HepG2 (cell line): ENCODE measurements around the gene CFAP119. TPM values are rescaled to one million over a fixed set of nuclear protein-coding genes. Genes with fewer than 3 reads are reported as not detected.
A peak's percentile ranks its signal among the peaks of the same experiment; 100 is the strongest.

Experiments
- ATAC-seq: fragments of 200-7000 bp; cut with Tn5 transposase; 3 replicates; pipeline ENCODE4 v1.9.1; 2020; ENCODE audit warnings: mild to moderate bottlenecking, moderate library complexity
- BruUV-seq: library from RNA; stranded (reverse); fragments of 400-500 nt; replicated peaks from 2 replicates; lab custom pipeline; 2021; lab: Mats Ljungman, UMichigan
- CTCF ChIA-PET: fragments of 300-600 bp; formaldehyde crosslinking; extraction: SDS; loops from one replicate; lab custom pipeline; 2021; ENCODE audit warnings: low total read pairs, inconsistent platforms, low intra/inter-chr PET ratio; lab: Yijun Ruan, JAX
- POLR2A ChIA-PET: fragments of 350-600 bp; sonication (Branson Sonifier 250); formaldehyde crosslinking; loops from one replicate; lab custom pipeline; 2020; ENCODE audit warnings: antibody characterized with exemption, inconsistent platforms; lab: Yijun Ruan, JAX
- DNase-seq: peaks from one replicate; pipeline ENCODE4 v3.0.0-alpha.2; 2015; ENCODE audit warnings: low spot score
- FAIRE-seq: peaks from 3 replicates; lab custom pipeline; 2011; peaks lifted over from hg19 to GRCh38; lab: Jason Lieb, UNC
- H2AFZ ChIP-seq: one replicate; pipeline ENCODE4 v1.6.1; 2011; ENCODE audit warnings: low read length, inconsistent platforms
- H3K27ac ChIP-seq: fragments of 300-600 bp; 3 replicates; pipeline ENCODE4 v1.8.0; 2011; ENCODE audit warnings: mixed run types, mild to moderate bottlenecking, mixed read lengths, low read length, inconsistent platforms; ENCODE audit not compliant: insufficient read depth; ENCODE audit errors: extremely low read length
- H3K27me3 ChIP-seq, 2 experiments: fragments of 200-600 bp in 1 of 2; 2 replicates in 1 of 2; 3 replicates in 1 of 2; pipeline versions ENCODE4 v1.6.0 to v1.8.0; 2011; ENCODE audit warnings: low read length in 2 of 2, mild to moderate bottlenecking in 2 of 2, moderate library complexity in 2 of 2, inconsistent platforms in 1 of 2; ENCODE audit not compliant: insufficient read depth in 2 of 2, control insufficient read depth in 1 of 2
- H3K36me3 ChIP-seq, 2 experiments: fragments of 200-600 bp in 1 of 2; replicated peaks in 1 of 2; 2 replicates in 1 of 2; 3 replicates in 1 of 2; pipeline versions ENCODE4 v1.5.1 to v1.8.0; 2011; ENCODE audit warnings: low read length in 2 of 2, inconsistent platforms in 1 of 2; ENCODE audit not compliant: insufficient read depth in 2 of 2, control insufficient read depth in 1 of 2
- H3K4me1 ChIP-seq: 2 replicates; pipeline ENCODE4 v1.5.1; 2012; ENCODE audit warnings: low read length, inconsistent platforms; ENCODE audit not compliant: insufficient read depth
- H3K4me2 ChIP-seq: 2 replicates; pipeline ENCODE4 v1.6.0; 2011; ENCODE audit warnings: low read depth, low read length, inconsistent platforms
- H3K4me3 ChIP-seq, 3 experiments: fragments of 200-600 bp in 1 of 3; sonication (generic), shearing (Covaris generic) in 1 of 3; replicated peaks in 1 of 3; 2 replicates each; pipeline ENCODE4 v1.5.1; 2011 to 2016; ENCODE audit warnings: low read length in 3 of 3, inconsistent platforms in 2 of 3, low read depth in 2 of 3, mild to moderate bottlenecking in 2 of 3, control low read depth in 1 of 3, mixed read lengths in 1 of 3; ENCODE audit not compliant: insufficient read depth in 1 of 3
- H3K79me2 ChIP-seq: one replicate; pipeline ENCODE4 v1.6.1; 2011; ENCODE audit warnings: low read length, inconsistent platforms; ENCODE audit not compliant: insufficient read depth
- H3K9ac ChIP-seq: 2 replicates; pipeline ENCODE4 v1.6.0; 2011; ENCODE audit warnings: mild to moderate bottlenecking, low read depth, low read length, inconsistent platforms; ENCODE audit not compliant: insufficient read depth
- H3K9me3 ChIP-seq: 2 replicates; pipeline ENCODE4 v1.5.1; 2012; ENCODE audit warnings: mild to moderate bottlenecking, low read length
- H4K20me1 ChIP-seq: 2 replicates; pipeline ENCODE4 v1.6.0; 2011; ENCODE audit warnings: inconsistent platforms, mild to moderate bottlenecking, low read length, moderate library complexity; ENCODE audit not compliant: insufficient read depth
- ETV6 ChIP-seq: sonication (generic); formaldehyde crosslinking; conservative IDR thresholded peaks from 2 replicates; pipeline ENCODE4 v1.4.0; 2020; ENCODE audit warnings: missing genetic modification reagents
- GFI1 ChIP-seq: sonication (generic); formaldehyde crosslinking; IDR thresholded peaks from 2 replicates; pipeline ENCODE4 v1.5.0; 2020; ENCODE audit warnings: missing genetic modification reagents, mild to moderate bottlenecking, borderline replicate concordance
- HNRNPLL ChIP-seq: fragments of 200-400 bp; formaldehyde crosslinking; IDR thresholded peaks from 2 replicates; pipeline ENCODE4 v1.6.1; 2017; ENCODE audit warnings: mild to moderate bottlenecking, low read depth, low read length; ENCODE audit not compliant: poor library complexity, severe bottlenecking
- KLF6 ChIP-seq: IDR thresholded peaks from 2 replicates; pipeline ENCODE4 v1.8.0; 2016; ENCODE audit warnings: missing biosample characterization, missing genetic modification reagents
- POLR2A ChIP-seq, 2 experiments: IDR thresholded peaks; 2 replicates each; pipeline ENCODE4 v1.6.1; 2011; ENCODE audit warnings: low read depth in 2 of 2, low read length in 2 of 2, mild to moderate bottlenecking in 1 of 2, moderate library complexity in 1 of 2; ENCODE audit not compliant: insufficient read depth in 1 of 2
- SRSF1 ChIP-seq: fragments of 200-400 bp; formaldehyde crosslinking; optimal IDR thresholded peaks from 2 replicates; pipeline ENCODE3; 2017; ENCODE audit warnings: mild to moderate bottlenecking, low read depth, low read length, moderate library complexity
- SSRP1 ChIP-seq: IDR thresholded peaks from 2 replicates; pipeline ENCODE4 v1.6.1; 2016; ENCODE audit warnings: control low read depth
- U2AF1 ChIP-seq: fragments of 200-400 bp; formaldehyde crosslinking; optimal IDR thresholded peaks from 2 replicates; pipeline ENCODE3; 2017; ENCODE audit warnings: mild to moderate bottlenecking, low read depth, low read length
- ZBTB21 ChIP-seq: sonication (generic); formaldehyde crosslinking; IDR thresholded peaks from 2 replicates; pipeline ENCODE4 v1.4.0; 2020; ENCODE audit warnings: missing genetic modification reagents
- ZNF251 ChIP-seq: sonication (generic); formaldehyde crosslinking; IDR thresholded peaks from 2 replicates; pipeline ENCODE4 v1.9.0; 2021; ENCODE audit warnings: mild to moderate bottlenecking, missing genetic modification reagents
- ZNF33A ChIP-seq: sonication (generic); formaldehyde crosslinking; IDR thresholded peaks from 2 replicates; pipeline ENCODE4 v1.5.1; 2020; ENCODE audit warnings: missing genetic modification reagents, mild to moderate bottlenecking, moderate library complexity, borderline replicate concordance
- ZNF430 ChIP-seq: sonication (generic); formaldehyde crosslinking; IDR thresholded peaks from 2 replicates; pipeline ENCODE4 v1.9.0; 2021; ENCODE audit warnings: mild to moderate bottlenecking, missing genetic modification reagents
- ZNF629 ChIP-seq: sonication (generic); formaldehyde crosslinking; conservative IDR thresholded peaks from 2 replicates; pipeline ENCODE4 v1.5.0; 2020; ENCODE audit warnings: missing genetic modification reagents
- WGBS: methylation state at CpG from one replicate; pipeline ENCODE4 v1.1.6; 2017; ENCODE audit warnings: low lambda C conversion rate; 5-methylcytosine and 5-hydroxymethylcytosine counted together
- in situ Hi-C: cut with HindIII; loops from 2 replicates; pipeline ENCODE4 v1.10.0; 2017; ENCODE audit warnings: low pct_unique_long_range_greater_than_20kb; ENCODE audit not compliant: extremely low pct_ligation_motif_present
- intact Hi-C: fragments of 100-400 bp; cut with micrococcal nuclease; formaldehyde crosslinking; loops from one replicate; pipeline ENCODE4 v1.10.0; 2022; ENCODE audit not compliant: unreplicated experiment
- polyA plus RNA-seq, 8 experiments: library from polyadenylated mRNA; depleted of rRNA in 3 of 8; stranded (reverse) in 7 of 8; unstranded in 1 of 8; fragments of >200 nt; fragmentation: Illumina TruSeq in 4 of 8; extraction: Trizol in 4 of 8; gene quantifications; 2 replicates each; pipeline versions ENCODE4 v1.2.1 to v1.2.3, GENCODE V29; 2011 to 2016; ENCODE audit warnings: low read depth in 4 of 8, missing spikeins in 1 of 8, mixed read lengths in 1 of 8; ENCODE audit not compliant: insufficient read depth in 1 of 8
- total RNA-seq, 5 experiments: library from RNA; depleted of rRNA; stranded (reverse); fragments of >200 nt; fragmentation: Illumina TruSeq; extraction: Trizol; gene quantifications; 2 replicates each; pipeline ENCODE4 v1.2.3, GENCODE V29; 2016; ENCODE audit warnings: low read depth in 1 of 5
- TF ChIP-seq, protein P1 (sequence below): sonication (generic); formaldehyde crosslinking; IDR thresholded peaks from 2 replicates; pipeline ENCODE4 v1.4.0; 2020; ENCODE audit warnings: low read depth, mild to moderate bottlenecking, missing genetic modification reagents
- TF ChIP-seq, protein P2 (sequence below): IDR thresholded peaks from 2 replicates; pipeline ENCODE4 v1.6.1; 2018; ENCODE audit warnings: missing genetic modification reagents, mild to moderate bottlenecking, missing compliant biosample characterization
- TF ChIP-seq, protein P3 (sequence below): sonication (generic); formaldehyde crosslinking; IDR thresholded peaks from 2 replicates; pipeline ENCODE4 v1.5.0; 2020; ENCODE audit warnings: missing genetic modification reagents, mild to moderate bottlenecking, borderline replicate concordance
- TF ChIP-seq, protein P4 (sequence below): sonication (generic); formaldehyde crosslinking; IDR thresholded peaks from 2 replicates; pipeline ENCODE4 v1.9.0; 2022; ENCODE audit warnings: low read depth, missing genetic modification reagents

Gene CFAP119
- total and polyA plus RNA-seq, 2 of the 13 experiments (the other 11 are each of a cell fraction or from before 2014, with no cell fraction given): 6.4 TPM

DNA sequence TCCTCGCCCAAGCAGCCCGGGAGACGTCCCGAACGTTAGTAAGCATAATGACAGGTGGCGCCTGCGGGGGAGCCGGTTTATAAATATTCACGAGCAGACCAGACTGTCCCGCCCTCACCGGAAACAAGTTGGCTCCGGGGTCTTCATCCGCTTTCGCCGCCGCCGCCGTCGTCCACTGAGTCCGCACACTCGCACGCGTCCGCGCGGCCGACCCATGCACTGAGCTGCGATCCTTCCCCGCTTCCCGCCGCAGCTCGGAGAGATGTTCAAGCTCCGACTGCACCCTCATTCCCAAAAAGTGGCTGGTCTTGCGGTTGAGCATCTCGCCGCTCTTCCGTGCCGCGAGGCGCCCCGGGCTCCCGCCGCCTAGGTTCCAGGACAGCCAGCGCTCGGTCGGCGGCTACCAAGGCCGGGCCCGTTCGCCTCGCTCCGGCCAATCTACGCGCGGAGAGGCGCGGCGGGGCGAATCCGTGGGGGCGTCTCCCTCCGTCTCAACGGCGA lies 385 bp downstream of the CFAP119 start (continued):
- TF ChIP-seq, protein P1, sequence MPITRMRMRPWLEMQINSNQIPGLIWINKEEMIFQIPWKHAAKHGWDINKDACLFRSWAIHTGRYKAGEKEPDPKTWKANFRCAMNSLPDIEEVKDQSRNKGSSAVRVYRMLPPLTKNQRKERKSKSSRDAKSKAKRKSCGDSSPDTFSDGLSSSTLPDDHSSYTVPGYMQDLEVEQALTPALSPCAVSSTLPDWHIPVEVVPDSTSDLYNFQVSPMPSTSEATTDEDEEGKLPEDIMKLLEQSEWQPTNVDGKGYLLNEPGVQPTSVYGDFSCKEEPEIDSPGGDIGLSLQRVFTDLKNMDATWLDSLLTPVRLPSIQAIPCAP (CRISPR knock-in tag): no peak
- TF ChIP-seq HNRNPLL: no peak
- peak; percentile 34; the same call in 1 of the 2 replicates for TF ChIP-seq GFI1
- TF ChIP-seq, protein P2, sequence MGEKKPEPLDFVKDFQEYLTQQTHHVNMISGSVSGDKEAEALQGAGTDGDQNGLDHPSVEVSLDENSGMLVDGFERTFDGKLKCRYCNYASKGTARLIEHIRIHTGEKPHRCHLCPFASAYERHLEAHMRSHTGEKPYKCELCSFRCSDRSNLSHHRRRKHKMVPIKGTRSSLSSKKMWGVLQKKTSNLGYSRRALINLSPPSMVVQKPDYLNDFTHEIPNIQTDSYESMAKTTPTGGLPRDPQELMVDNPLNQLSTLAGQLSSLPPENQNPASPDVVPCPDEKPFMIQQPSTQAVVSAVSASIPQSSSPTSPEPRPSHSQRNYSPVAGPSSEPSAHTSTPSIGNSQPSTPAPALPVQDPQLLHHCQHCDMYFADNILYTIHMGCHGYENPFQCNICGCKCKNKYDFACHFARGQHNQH (CRISPR knock-in tag): no peak
- TF ChIP-seq SRSF1: peak; percentile 48

DNA sequence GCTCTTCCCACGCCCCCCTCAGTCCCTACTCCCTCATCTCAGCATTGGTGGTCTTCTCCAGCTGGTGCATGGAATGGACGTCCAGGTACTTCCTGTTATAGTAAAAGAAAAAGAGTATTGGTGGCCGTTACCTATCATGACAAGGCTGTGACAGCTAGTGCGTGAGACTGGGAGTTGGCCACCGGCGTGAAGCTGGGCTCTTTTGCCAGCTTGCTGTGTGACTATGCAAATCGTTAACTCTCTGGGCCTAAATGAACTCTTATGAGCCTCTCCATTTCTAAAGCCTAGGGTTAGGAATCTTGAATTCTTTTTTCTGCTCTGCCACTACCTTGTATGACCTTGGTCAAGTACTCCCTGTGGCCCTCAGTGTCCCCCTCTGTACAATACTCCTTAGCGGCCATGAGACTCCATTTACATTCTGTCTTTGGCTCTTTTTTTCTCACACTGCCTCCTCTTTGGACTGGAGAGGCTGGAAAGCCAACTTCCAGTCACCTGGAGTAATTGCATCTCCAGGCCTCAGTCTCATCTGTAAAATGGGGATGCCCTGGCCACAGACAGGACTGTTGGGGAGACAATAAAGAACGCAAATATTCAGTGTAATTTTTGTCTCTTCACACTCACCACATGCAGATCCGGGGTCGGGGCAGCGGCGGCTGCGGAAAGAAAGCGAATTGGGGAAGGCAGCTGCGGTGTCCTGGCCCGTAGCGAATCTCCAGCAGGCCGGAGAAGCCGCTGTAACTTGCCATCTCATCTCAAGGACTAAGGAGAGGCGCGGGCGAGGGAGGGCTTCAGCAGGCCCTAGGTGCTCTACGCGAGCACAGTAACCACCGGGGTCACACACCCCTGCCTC lies 1.1 kb downstream of the CFAP119 start:
- Histone ChIP-seq H3K4me3 (peak overlapping the region; percentile 74 to 91 (median 80)), H3K27ac (no peak overlapping the region), H3K9ac (peak overlapping the region; percentile 69), H3K4me1 (peaks cover 29% of the 10 kb centered on the region), H3K9me3 (no peaks in the 10 kb centered on the region), H3K4me2 (peak overlapping the region; percentile 97), H2AFZ (no peak overlapping the region), H3K27me3 (no peaks in the 10 kb centered on the region; a peak in 1 of 5 replicates), H3K79me2 (peaks cover 19% of the 10 kb centered on the region), H3K36me3 (peaks cover 19 to 38% of the 10 kb centered on the region in 2 experiments), H4K20me1 (no peaks in the 10 kb centered on the region)
- in situ Hi-C loops: no loop called here
- DNase-seq: no peak
- ChIA-PET CTCF (no interaction called here), POLR2A (interaction anchor here (1.2 to 1.8 kb wide), 2 partner anchors 13 to 14 kb away, joined by 5 to 8 read pairs; partner anchors contain the start of gene PHKG2)
- intact Hi-C loops: no loop called here
- TSS peak; percentile 56 for BruUV-seq
- 36% methylated on average over 26 of the region's 26 CpGs for WGBS
- no peak for ATAC-seq
- TF ChIP-seq ZNF251: 0 out of 2 replicates have a peak, but pooled peaks have one; percentile 50
- 0 out of 2 replicates have a peak, but pooled peaks have one; percentile 6 for TF ChIP-seq ETV6 (CRISPR knock-in tag)
- no peak for TF ChIP-seq ZNF33A (CRISPR knock-in tag)
- TF ChIP-seq ZNF430: peak; percentile 15; the same call in 1 of the 2 replicates
- TF ChIP-seq, protein P3, sequence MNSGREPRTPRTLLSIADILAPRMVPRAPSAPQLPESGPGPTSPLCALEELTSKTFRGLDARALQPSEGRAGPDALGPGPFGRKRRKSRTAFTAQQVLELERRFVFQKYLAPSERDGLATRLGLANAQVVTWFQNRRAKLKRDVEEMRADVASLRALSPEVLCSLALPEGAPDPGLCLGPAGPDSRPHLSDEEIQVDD (CRISPR knock-in tag): no peak
- TF ChIP-seq, protein P4, sequence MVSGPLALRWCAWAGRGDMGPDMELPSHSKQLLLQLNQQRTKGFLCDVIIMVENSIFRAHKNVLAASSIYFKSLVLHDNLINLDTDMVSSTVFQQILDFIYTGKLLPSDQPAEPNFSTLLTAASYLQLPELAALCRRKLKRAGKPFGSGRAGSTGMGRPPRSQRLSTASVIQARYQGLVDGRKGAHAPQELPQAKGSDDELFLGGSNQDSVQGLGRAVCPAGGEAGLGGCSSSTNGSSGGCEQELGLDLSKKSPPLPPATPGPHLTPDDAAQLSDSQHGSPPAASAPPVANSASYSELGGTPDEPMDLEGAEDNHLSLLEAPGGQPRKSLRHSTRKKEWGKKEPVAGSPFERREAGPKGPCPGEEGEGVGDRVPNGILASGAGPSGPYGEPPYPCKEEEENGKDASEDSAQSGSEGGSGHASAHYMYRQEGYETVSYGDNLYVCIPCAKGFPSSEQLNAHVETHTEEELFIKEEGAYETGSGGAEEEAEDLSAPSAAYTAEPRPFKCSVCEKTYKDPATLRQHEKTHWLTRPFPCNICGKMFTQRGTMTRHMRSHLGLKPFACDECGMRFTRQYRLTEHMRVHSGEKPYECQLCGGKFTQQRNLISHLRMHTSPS: 0 out of 2 replicates have a peak, but pooled peaks have one; percentile 17
- 0 out of 2 replicates have a peak, but pooled peaks have one; percentile 6 for TF ChIP-seq ZBTB21 (CRISPR knock-in tag)
- peak; percentile 4 for TF ChIP-seq U2AF1
- 0 out of 2 replicates have a peak, but pooled peaks have one; percentile 12 for TF ChIP-seq SSRP1
- peak in 1 of 2 experiments; percentile 39; a peak in 1 of 4 replicates for TF ChIP-seq POLR2A (IDR thresholded peaks at IDR 0.05; ENCODE audit: insufficient read depth in 1 of 2, low read depth in 2 of 2, low read length in 2 of 2)
- no peak for TF ChIP-seq KLF6 (CRISPR knock-in tag)
- TF ChIP-seq ZNF629 (CRISPR knock-in tag): peak; percentile 82
- no peak for FAIRE-seq
